AG04450 (cell line): Measurements from ENCODE around the gene RPL27A. TPM values are rescaled to one million over a fixed set of nuclear protein-coding genes. Genes with fewer than 3 reads are reported as not detected.

Source experiments
- CTCF ChIA-PET: fragments of 300-600, 350-600 bp; formaldehyde crosslinking; extraction: SDS; loops from one replicate; lab custom pipeline; 2022; ENCODE audit warnings: antibody characterized with exemption, inconsistent platforms; lab: Charles Lee
- POLR2A ChIA-PET: fragments of 350-600 bp; formaldehyde crosslinking; extraction: SDS; loops from one replicate; lab custom pipeline; 2021; ENCODE audit warnings: antibody characterized with exemption, inconsistent platforms; lab: Yijun Ruan, JAX
- DNase-seq: peaks from one replicate; pipeline ENCODE4 v3.0.0-alpha.2; 2011; ENCODE audit warnings: low read depth, low spot score
- H3K27ac ChIP-seq: one replicate; pipeline ENCODE4 v1.5.1; 2012; ENCODE audit warnings: low read depth, low read length, control low read depth
- H3K27me3 ChIP-seq: one replicate; pipeline ENCODE4 v1.6.0; 2012; ENCODE audit warnings: low read length; ENCODE audit not compliant: control insufficient read depth, insufficient read depth
- H3K4me3 ChIP-seq: 2 replicates; pipeline ENCODE4 v1.5.1; 2011; ENCODE audit warnings: mild to moderate bottlenecking, low read depth, low read length, control low read depth
- H3K9me3 ChIP-seq: 2 replicates; pipeline ENCODE4 v1.5.1; 2012; ENCODE audit warnings: low read length; ENCODE audit not compliant: control insufficient read depth, insufficient read depth
- CTCF ChIP-seq: IDR thresholded peaks from 2 replicates; pipeline ENCODE4 v1.5.1; 2011; ENCODE audit warnings: low read depth, low read length, control low read depth, inconsistent platforms
- polyA plus RNA-seq: library from polyadenylated mRNA; depleted of rRNA; stranded (reverse); fragments of >200 nt; gene quantifications from 2 replicates; pipeline ENCODE4 v1.2.3, GENCODE V29; 2011

RPL27A gene
- polyA plus RNA-seq, 1 experiment = 941 TPM

GRCh38 chr11:8717876-8718753, 35.5 kb downstream of the RPL27A start:
- peak; percentile 89 for DNase-seq
- TF ChIP-seq CTCF = no peak
- ChIA-PET CTCF (interaction anchor here (0.6 kb wide), 1 partner anchor 110 kb away, joined by 3 read pairs; no protein-coding TSS in a partner anchor), POLR2A (interaction anchor here (0.6 to 2.8 kb wide), 10 partner anchors 9 to 153 kb away, joined by 3 to 15 read pairs (median 5); partner anchors contain the start of genes RPL27A and TRIM66)
- H3K27ac ChIP-seq = peak overlapping the region; percentile 96
- H3K27me3 ChIP-seq = no peaks in the 10 kb centered on the region
- H3K9me3 ChIP-seq = no peaks in the 10 kb centered on the region
- peak overlapping the region; percentile 49 for H3K4me3 ChIP-seq

GRCh38 chr11:8719211-8719649, 36.6 kb downstream of the RPL27A start:
- no peak for TF ChIP-seq CTCF
- CTCF ChIA-PET = interaction anchor here (0.6 to 1.2 kb wide), 3 partner anchors 13 to 241 kb away, joined by 3 read pairs; no protein-coding TSS in a partner anchor
- peak overlapping the region; percentile 25 for H3K4me3 ChIP-seq
- DNase-seq = peak; percentile 73
- no peaks in the 10 kb centered on the region for H3K9me3 ChIP-seq
- H3K27ac ChIP-seq = peak overlapping the region; percentile 96
- no peaks in the 10 kb centered on the region for H3K27me3 ChIP-seq
- POLR2A ChIA-PET = interaction anchor here (0.6 to 2.8 kb wide), 15 partner anchors 9 to 151 kb away, joined by 3 to 15 read pairs (median 6); partner anchors contain the start of genes RPL27A and TRIM66

GRCh38 chr11:8719721-8720120, 37.1 kb downstream of the RPL27A start:
- no peaks in the 10 kb centered on the region for H3K27me3 ChIP-seq
- TF ChIP-seq CTCF = no peak
- H3K9me3 ChIP-seq = no peaks in the 10 kb centered on the region
- POLR2A ChIA-PET = interaction anchor here (0.6 to 2.8 kb wide), 15 partner anchors 8 to 151 kb away, joined by 3 to 15 read pairs (median 6); partner anchors contain the start of genes RPL27A and TRIM66
- H3K27ac ChIP-seq = peak overlapping the region; percentile 96
- H3K4me3 ChIP-seq = no peak overlapping the region
- DNase-seq = no peak
- CTCF ChIA-PET = interaction anchor here (1.2 to 1.4 kb wide), 2 partner anchors 240 to 241 kb away, joined by 3 read pairs; no protein-coding TSS in a partner anchor

GRCh38 chr11:8720352-8720751, 37.8 kb downstream of the RPL27A start:
- Histone ChIP-seq H3K27ac (peak overlapping the region; percentile 96), H3K27me3 (no peaks in the 10 kb centered on the region), H3K4me3 (no peak overlapping the region), H3K9me3 (no peaks in the 10 kb centered on the region)
- TF ChIP-seq CTCF = no peak
- POLR2A ChIA-PET = interaction anchor here (1.0 to 2.3 kb wide), 5 partner anchors 8 to 48 kb away, joined by 3 to 10 read pairs (median 3); no protein-coding TSS in a partner anchor
- CTCF ChIA-PET = interaction anchor here (1.2 to 1.4 kb wide), 2 partner anchors 48 to 241 kb away, joined by 3 to 4 read pairs; no protein-coding TSS in a partner anchor
- DNase-seq = no peak
